T-helper 2 cell treated with Interferon-gamma antibody and Interleukin-4, amounts not matched to agents 5 μg/mL and 100 μg/mL, for 36 hours (primary cell): Measurements from ENCODE around the gene ZBTB3.

Source experiments
- DNase-seq: peaks from one replicate; pipeline ENCODE4 v3.0.0; 2021; ENCODE audit warnings: low spot score
- H3K27ac Mint-ChIP-seq: one replicate; pipeline ENCODE4 v1.8.0; 2021; ENCODE audit warnings: mild to moderate bottlenecking, mixed read lengths
- H3K27me3 Mint-ChIP-seq: one replicate; pipeline ENCODE4 v1.8.0; 2021; ENCODE audit warnings: low read depth, mixed read lengths
- H3K36me3 Mint-ChIP-seq: one replicate; pipeline ENCODE4 v1.8.0; 2021; ENCODE audit warnings: low read depth, mixed read lengths
- H3K4me1 Mint-ChIP-seq: one replicate; pipeline ENCODE4 v1.8.0; 2021; ENCODE audit warnings: low read depth, mixed read lengths
- H3K4me3 Mint-ChIP-seq: one replicate; pipeline ENCODE4 v1.8.0; 2022; ENCODE audit warnings: mild to moderate bottlenecking, moderate library complexity, mixed read lengths
- H3K9me3 Mint-ChIP-seq: one replicate; pipeline ENCODE4 v1.8.0; 2021; ENCODE audit warnings: mixed read lengths

The ZBTB3 gene

DNA sequence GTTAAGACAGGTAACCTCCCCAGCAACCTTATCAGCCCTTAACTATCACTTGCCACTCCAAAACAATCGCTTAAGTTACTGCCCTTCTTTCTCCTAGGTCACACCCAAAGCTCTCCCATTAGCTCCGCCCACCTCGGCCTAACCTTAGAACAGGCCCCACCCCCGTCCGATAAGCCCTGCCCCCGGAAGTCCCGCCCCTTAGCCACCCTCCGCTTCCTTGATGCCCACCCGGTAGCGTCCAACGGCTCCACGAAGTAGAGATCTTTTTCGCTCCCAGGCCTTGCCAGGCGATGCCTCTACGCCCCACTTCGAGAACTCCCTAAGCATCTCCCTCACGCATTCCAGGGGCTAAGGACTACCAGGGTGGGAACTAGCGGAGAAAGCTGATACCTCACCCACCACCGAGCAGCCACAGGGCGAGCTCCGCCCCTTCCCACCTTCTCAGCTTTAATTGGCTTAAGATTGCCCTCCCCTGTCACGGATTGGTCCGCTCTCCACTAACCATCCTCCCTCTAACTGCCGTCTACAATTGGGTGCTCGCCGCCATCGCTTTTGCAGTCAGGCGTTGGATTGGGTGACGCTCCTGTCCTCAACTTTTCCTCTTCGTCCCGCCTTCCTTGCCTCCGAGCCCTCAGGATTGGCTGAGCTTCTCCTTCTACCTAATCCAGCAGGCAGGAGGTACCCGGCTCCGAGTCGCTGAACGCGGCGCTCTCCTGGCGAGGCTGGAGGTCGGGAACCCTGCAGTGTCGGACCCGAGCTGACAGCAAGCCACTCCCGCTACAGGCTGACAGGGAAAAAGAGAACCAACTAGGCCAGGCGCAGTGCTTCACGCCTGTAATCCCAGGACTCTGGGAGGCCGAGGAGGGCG, at the start of gene ZBTB3:
Gene ZBTB3, minus strand, starts transcription at position 425 of the 868 bp plus-strand sequence. CDS start 496 bp downstream, outside the sequence.
- Mint-ChIP-seq H3K27ac (peak within 1 kb of the TSS; percentile 95), H3K27me3 (no peaks in the 10 kb centered on the region), H3K36me3 (peaks cover 12% of the 10 kb centered on the region), H3K9me3 (no peaks in the 10 kb centered on the region), H3K4me1 (peaks cover 11% of the 10 kb centered on the region), H3K4me3 (peak within 1 kb of the TSS; percentile 95)
- peak; percentile 96 for DNase-seq

DNA sequence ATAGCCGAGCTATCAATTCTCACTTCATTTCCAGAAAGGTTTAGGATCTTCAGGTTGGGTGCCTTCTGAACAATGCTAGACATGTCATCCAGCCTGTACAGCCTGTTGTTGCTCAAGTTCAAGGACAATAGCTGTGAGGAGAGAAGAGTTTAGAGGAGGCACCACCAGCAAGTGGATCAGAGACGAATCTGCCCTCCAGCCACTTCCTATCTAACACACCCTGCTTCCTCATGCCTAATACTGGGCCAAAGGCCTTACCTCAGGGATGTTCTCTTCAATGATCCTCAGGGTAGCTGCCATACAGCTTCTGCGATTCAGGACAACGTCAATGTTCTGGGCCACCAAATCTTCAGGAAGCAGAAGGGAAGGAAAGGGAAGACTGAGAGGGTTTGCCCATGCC, 47.1 kb upstream of the ZBTB3 start:
- Mint-ChIP-seq H3K4me1 (peaks cover 14% of the 10 kb centered on the region), H3K27me3 (no peaks in the 10 kb centered on the region), H3K9me3 (no peaks in the 10 kb centered on the region), H3K36me3 (peaks cover 72% of the 10 kb centered on the region), H3K4me3 (no peak overlapping the region), H3K27ac (no peak overlapping the region)
- no peak for DNase-seq

DNA sequence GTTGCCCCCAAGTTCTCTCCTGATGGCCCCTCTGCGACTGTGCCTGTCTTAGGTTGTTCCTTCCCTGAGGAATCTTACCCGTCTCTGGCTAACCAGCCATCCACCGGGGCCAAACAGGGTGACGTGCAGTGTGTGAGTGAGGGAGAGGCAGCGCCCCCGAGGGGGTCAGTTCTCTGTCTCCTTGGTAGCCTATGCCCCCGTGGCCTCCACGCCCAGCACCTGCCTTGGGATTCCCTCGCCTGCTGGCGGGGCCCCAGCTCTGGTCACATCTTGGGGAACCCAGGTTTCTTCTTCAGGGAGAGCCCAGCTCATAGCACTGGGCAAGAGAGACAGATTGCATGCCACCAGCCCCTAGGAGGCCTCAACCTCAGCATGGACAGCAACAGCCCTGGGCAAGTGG, 45.5 kb upstream of the ZBTB3 start:
- no peak overlapping the region for H3K4me3 Mint-ChIP-seq
- peaks cover 15% of the 10 kb centered on the region for H3K4me1 Mint-ChIP-seq
- no peak overlapping the region for H3K27ac Mint-ChIP-seq
- H3K9me3 Mint-ChIP-seq, result no peaks in the 10 kb centered on the region
- peaks cover 82% of the 10 kb centered on the region for H3K36me3 Mint-ChIP-seq
- no peaks in the 10 kb centered on the region for H3K27me3 Mint-ChIP-seq
- no peak for DNase-seq

DNA sequence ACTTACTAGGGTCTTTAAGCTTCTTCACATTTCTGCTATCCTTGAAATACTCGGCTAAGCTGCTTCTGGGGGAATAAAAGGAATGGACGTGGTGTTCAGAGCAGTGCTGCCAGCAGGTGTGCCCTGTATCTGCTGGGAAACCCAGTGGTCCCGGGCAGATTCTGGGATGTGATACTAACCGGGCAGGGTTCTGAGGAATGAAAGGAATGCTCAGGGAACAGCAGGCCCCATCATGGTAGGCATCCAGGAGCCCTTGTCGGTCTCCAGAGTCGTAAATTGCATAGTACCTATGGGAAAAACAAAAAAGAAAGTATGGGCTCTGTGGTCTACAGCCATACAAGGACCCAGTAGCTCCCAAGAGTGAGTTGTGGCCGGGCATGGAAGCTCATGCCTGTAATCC, 42.3 kb upstream of the ZBTB3 start:
- H3K27me3 Mint-ChIP-seq, result no peaks in the 10 kb centered on the region
- peaks cover 74% of the 10 kb centered on the region for H3K36me3 Mint-ChIP-seq
- no peaks in the 10 kb centered on the region for H3K9me3 Mint-ChIP-seq
- peaks cover 11% of the 10 kb centered on the region for H3K4me1 Mint-ChIP-seq
- no peak overlapping the region for H3K27ac Mint-ChIP-seq
- no peak for DNase-seq
- no peak overlapping the region for H3K4me3 Mint-ChIP-seq

DNA sequence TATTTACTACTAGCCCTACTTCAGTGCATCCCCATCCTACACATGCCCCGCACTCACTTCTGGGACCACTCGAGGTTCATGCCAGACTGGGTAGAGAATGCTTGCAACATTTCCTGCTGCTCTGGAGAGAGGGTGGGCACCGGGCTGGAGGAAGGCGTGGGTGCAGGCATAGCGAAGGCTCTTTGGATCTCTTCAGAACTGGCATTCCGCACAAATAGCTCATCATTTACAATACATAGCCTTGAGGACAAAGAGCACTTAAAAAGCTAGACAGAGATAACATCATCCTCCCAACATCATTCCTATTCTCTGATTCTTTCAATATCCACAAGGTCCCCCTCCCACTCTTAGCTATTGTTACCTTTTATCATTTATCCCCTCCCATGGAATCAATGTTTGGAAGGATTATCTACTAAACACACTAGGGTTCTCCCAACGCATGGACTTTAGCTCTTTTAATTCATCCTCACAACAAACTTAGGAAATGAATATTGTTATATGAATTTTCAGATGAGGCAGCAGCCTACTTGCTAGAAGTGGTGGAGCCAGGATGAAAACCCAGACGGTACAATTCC, 40.3 kb upstream of the ZBTB3 start:
- no peak overlapping the region for H3K27ac Mint-ChIP-seq
- H3K4me3 Mint-ChIP-seq, result no peak overlapping the region
- no peaks in the 10 kb centered on the region for H3K9me3 Mint-ChIP-seq
- peaks cover 23% of the 10 kb centered on the region for H3K4me1 Mint-ChIP-seq
- peaks cover 76% of the 10 kb centered on the region for H3K36me3 Mint-ChIP-seq
- no peaks in the 10 kb centered on the region for H3K27me3 Mint-ChIP-seq
- no peak for DNase-seq

DNA sequence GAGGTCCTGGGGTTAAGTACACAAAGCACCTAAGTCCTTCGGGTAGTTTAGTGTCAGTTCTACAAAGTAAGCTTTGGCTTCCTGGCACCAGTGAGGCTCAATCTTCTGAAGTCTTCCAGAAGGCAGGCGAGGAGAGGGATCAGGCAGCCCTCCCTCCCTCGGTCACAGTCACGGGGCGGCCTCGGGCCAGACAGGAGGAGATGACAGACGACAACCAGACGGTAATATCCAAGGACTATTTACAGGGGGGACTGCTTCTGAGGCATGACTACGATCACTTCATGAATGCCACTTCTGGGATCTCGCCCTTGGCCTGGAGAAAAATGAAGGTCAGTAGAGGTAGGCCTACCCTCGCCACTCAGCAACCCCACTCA, 38.2 kb upstream of the ZBTB3 start:
- Mint-ChIP-seq H3K36me3 (peaks cover 63% of the 10 kb centered on the region), H3K27me3 (no peaks in the 10 kb centered on the region), H3K4me3 (peak overlapping the region; percentile 91), H3K27ac (peak overlapping the region; percentile 91), H3K4me1 (peaks cover 38% of the 10 kb centered on the region), H3K9me3 (no peaks in the 10 kb centered on the region)
- DNase-seq, result no peak

DNA sequence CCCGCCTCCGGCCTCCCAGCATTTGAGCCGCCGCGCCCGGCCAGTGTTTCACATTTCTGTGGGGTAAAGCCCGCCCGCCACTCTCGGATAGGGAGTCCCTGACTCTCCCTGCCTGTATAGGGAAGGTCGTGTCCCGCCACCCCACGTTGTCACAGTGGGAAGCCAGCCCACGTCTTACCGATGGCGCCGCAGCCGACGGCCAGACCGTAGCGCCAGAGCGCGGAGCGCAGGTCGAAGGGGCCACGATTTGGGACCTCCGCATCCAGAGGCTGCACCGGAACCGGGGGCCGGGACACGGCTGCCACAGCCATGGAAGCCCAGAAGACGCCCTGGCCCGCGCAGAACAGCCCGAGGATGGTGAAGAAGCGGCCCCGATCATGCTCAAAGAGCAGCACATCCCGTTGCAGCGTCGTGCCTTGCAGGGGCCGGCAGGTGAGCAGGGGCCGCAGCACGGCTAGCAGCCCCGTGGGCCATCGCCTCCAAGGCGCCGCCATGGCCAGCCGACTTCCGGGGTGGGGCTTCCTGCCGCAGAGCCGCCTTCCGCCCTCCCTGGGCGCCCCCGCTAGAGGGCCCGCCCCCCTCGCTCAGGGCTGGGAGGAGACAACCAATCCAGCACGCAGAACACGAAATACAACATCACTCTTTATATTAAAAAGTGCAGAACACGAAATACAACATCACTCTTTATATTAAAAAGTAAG, 37.7 kb upstream of the ZBTB3 start, which contains the start of gene TMEM223:
Gene TMEM223, minus strand, starts transcription at position 506 of the 701 bp plus-strand sequence. Its CDS starts 12 bp downstream, at position 494.
- peak within 1 kb of the TSS; percentile 91 for H3K27ac Mint-ChIP-seq
- H3K9me3 Mint-ChIP-seq, result no peaks in the 10 kb centered on the region
- DNase-seq, result peak; percentile 89
- H3K4me1 Mint-ChIP-seq, result peaks cover 38% of the 10 kb centered on the region
- peak within 1 kb of the TSS; percentile 91 for H3K4me3 Mint-ChIP-seq
- no peaks in the 10 kb centered on the region for H3K27me3 Mint-ChIP-seq
- H3K36me3 Mint-ChIP-seq, result peaks cover 60% of the 10 kb centered on the region

DNA sequence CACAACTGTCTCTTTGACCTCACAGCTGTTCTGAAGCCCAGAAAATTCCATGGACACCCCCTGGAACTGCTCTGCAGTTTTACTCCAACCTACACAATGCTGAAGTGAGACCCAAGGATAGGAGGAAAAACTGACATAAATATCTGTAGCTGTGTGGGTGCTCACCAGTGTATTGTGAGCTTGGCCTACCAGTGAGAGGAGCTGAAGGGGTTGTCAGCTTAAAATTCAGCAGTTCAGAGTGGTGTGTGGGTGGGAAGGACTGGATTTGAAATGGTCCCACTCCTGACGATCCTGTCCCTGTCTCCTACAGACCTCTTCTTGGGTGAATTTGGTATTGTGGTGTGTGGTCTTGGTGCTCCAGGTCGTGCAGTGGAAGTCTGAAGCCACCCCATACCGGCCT, 35.6 kb upstream of the ZBTB3 start:
- Mint-ChIP-seq H3K27ac (peak overlapping the region; percentile 91), H3K36me3 (peaks cover 46% of the 10 kb centered on the region), H3K4me3 (peak overlapping the region; percentile 94), H3K9me3 (no peaks in the 10 kb centered on the region), H3K4me1 (peaks cover 43% of the 10 kb centered on the region), H3K27me3 (no peaks in the 10 kb centered on the region)
- DNase-seq, result no peak

DNA sequence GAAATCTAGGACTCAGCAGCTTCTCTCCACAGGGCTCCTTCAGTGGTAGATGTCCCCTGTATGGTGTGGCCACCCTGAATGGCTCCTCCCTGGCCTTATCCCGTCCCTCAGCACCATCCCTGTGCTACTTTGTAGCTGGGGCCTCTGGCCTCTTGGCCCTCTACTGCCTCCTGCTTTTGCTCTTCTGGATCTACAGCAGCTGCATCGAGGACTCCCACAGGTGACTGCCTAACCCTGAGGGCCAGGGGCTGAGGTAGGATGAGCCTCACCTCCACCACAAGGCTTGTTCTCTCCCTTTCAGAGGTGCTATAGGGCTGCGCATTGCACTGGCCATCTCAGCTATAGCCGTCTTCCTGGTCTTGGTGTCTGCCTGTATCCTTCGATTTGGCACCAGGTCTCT, 35.0 kb upstream of the ZBTB3 start:
- no peak for DNase-seq
- no peaks in the 10 kb centered on the region for H3K9me3 Mint-ChIP-seq
- H3K27me3 Mint-ChIP-seq, result no peaks in the 10 kb centered on the region
- H3K4me1 Mint-ChIP-seq, result peaks cover 43% of the 10 kb centered on the region
- peak overlapping the region; percentile 94 for H3K4me3 Mint-ChIP-seq
- H3K36me3 Mint-ChIP-seq, result peaks cover 40% of the 10 kb centered on the region
- H3K27ac Mint-ChIP-seq, result peak overlapping the region; percentile 74

DNA sequence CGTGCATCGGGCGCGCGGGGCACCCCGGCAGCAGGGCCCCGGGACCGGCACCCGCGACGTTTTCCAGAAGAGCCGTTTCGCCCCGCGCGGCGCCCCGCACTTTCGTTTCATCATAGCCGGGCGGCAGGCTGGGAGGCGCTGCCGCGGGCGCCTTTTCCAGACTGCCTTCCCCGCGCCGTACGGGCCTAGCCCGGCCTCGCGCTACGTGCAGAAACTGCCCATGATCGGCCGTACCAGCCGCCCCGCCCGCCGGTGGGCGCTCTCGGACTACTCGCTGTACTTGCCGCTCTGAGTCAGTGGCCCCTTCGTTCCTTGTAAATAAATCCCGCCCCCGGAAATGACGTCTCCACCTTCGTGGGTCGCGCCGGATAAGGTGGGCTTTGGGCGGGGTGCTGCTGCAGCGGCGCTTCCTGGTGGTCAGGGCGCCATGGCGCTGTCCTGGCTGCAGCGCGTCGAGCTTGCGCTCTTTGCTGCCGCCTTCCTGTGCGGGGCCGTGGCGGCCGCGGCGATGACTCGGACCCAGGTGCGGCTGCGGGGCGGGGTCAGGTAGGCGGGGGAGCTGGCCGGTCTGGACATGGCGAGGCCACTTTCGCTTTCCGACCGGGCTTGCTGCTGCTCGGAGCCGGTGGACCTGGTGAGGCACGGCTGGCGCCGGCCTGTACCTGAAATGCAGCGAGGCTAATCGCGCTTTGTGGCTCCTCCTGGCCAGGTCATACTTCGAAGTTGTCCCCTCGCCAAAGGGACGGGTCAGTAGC, 33.2 kb upstream of the ZBTB3 start, which contains the start of gene TMEM179B:
Gene TMEM179B, plus strand, starts transcription at position 398 of the 755 bp plus-strand sequence. Its CDS starts 30 bp downstream, at position 428.
- peaks cover 32% of the 10 kb centered on the region for H3K36me3 Mint-ChIP-seq
- no peaks in the 10 kb centered on the region for H3K9me3 Mint-ChIP-seq
- peak; percentile 98 for DNase-seq
- peak within 1 kb of the TSS; percentile 94 for H3K4me3 Mint-ChIP-seq
- peak within 1 kb of the TSS; percentile 95 for H3K27ac Mint-ChIP-seq
- no peaks in the 10 kb centered on the region for H3K27me3 Mint-ChIP-seq
- H3K4me1 Mint-ChIP-seq, result peaks cover 38% of the 10 kb centered on the region

DNA sequence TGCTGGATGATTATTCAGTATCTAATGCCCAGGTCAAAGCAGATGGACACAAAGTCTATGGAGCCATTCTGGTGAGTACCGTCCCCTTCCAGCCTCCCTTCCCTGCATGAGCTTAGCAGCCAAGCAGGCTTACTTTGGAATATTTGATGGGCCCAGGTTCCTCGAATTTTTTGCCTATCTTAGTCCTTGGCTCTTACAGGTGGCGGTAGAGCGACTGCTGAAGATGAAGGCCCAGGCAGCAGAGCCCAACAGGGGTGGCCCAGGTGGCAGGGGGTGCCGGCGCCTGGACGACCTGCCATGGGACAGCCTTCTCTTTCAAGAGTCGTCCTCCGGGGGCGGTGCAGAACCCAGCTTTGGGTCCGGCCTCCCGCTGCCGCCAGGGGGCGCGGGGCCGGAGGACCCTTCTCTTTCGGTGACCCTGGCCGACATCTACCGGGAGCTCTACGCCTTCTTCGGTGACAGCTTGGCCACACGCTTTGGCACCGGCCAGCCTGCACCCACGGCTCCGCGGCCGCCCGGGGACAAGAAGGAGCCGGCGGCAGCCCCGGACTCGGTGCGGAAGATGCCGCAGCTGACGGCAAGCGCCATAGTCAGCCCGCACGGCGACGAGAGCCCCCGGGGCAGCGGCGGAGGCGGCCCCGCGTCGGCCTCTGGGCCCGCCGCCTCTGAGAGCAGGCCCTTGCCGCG, 32.5 kb upstream of the ZBTB3 start:
- Mint-ChIP-seq H3K9me3 (no peaks in the 10 kb centered on the region), H3K4me3 (peak overlapping the region; percentile 90), H3K27me3 (no peaks in the 10 kb centered on the region), H3K27ac (peak overlapping the region; percentile 83), H3K36me3 (peaks cover 27% of the 10 kb centered on the region), H3K4me1 (peaks cover 34% of the 10 kb centered on the region)
- DNase-seq, result peak; percentile 87

DNA sequence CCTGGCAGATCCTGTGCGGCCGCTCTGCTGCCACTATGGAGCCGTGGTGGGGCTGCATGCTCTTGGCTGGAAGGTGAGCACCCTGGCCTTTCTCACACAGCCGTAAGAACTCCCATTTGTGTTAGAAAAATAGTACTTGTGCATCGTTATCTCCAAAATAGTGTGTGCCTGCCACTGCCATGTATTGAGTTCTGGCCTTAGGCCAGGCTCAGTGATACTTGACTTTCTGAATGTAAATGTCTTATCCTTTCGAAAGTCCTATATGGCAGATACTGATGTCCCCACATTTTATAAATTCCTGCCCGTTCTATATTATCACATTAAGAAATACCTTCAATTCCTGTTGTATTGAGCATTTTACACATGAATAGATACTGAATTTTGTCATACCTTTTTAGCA, 28.8 kb upstream of the ZBTB3 start:
- no peak overlapping the region for H3K27ac Mint-ChIP-seq
- DNase-seq, result no peak
- H3K9me3 Mint-ChIP-seq, result no peaks in the 10 kb centered on the region
- H3K4me1 Mint-ChIP-seq, result peaks cover 14% of the 10 kb centered on the region
- H3K36me3 Mint-ChIP-seq, result peaks cover 18% of the 10 kb centered on the region
- H3K4me3 Mint-ChIP-seq, result no peak overlapping the region
- H3K27me3 Mint-ChIP-seq, result no peaks in the 10 kb centered on the region

DNA sequence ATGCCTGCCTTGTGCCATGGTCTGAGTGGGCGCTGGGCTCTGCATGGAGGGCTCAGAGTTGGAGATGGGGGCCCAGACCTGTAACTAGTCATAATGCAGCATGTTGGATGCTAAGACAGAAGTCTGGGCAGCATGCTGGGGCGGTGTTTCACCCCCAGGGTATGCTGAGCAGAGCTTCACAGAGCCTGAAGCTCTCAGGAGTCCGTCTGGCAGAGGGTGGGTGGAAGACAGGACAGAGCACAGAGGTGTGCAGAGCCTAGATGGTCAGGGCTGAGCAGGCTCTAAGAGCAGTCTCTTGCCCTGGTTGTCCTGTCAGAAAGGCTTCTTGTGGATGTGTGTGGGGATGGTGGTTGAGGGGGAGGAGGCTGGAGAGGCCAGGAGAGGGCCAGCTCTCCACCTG, 24.5 kb upstream of the ZBTB3 start:
- Mint-ChIP-seq H3K36me3 (peaks cover 22% of the 10 kb centered on the region), H3K27me3 (no peaks in the 10 kb centered on the region), H3K27ac (peak overlapping the region; percentile 41), H3K9me3 (no peaks in the 10 kb centered on the region), H3K4me1 (peaks cover 11% of the 10 kb centered on the region), H3K4me3 (no peak overlapping the region)
- DNase-seq, result no peak
